SK-N-MC (cell line): ENCODE measurements around the gene AGAP1.

Experiments used
- EZH2 ChIP-seq: fragments of 200-600 bp; sonication (generic); IDR thresholded peaks from one replicate; pipeline ENCODE4 v1.6.1; 2017; ENCODE audit warnings: antibody characterized with exemption
- FOXP2 ChIP-seq: optimal IDR thresholded peaks from 2 replicates; pipeline ENCODE3; 2011; ENCODE audit warnings: mild to moderate bottlenecking, moderate library complexity; ENCODE audit not compliant: insufficient read depth; ENCODE audit errors: extremely low read length, control extremely low read depth
- POLR2AphosphoS5 ChIP-seq: IDR thresholded peaks from 2 replicates; pipeline ENCODE4 v1.6.1; 2012; ENCODE audit warnings: mild to moderate bottlenecking, low read depth, low read length, borderline replicate concordance

- no peak for TF ChIP-seq POLR2AphosphoS5
- TF ChIP-seq EZH2: no peak
- no peak for TF ChIP-seq FOXP2
Measured at GRCh38 chr2:235601960-235602704, 108.3 kb downstream of the AGAP1 start.
